Activated T-helper 2 cell treated with anti-CD3 and anti-CD28 coated beads, Interferon-gamma antibody, Interleukin-2, Interleukin-4, amounts not matched to agents 10 μg/mL and 5 μg/mL and 100 μg/mL, durations not matched to agents 14 hours and 24 hours and 36 hours (primary cell): ENCODE measurements around the gene FMN1. TPM values are rescaled to one million over a fixed set of nuclear protein-coding genes. Genes with fewer than 3 reads are reported as not detected.
A peak's percentile ranks its signal among the peaks of the same experiment; 100 is the strongest.

Source experiments
- DNase-seq: peaks from one replicate; pipeline ENCODE4 v3.0.0; 2021; ENCODE audit warnings: low spot score
- H3K27ac Mint-ChIP-seq: one replicate; pipeline ENCODE4 v1.8.0; 2021; ENCODE audit warnings: mixed read lengths
- H3K27me3 Mint-ChIP-seq: one replicate; pipeline ENCODE4 v1.8.0; 2021; ENCODE audit warnings: low read depth, mixed read lengths
- H3K36me3 Mint-ChIP-seq: one replicate; pipeline ENCODE4 v1.8.0; 2021; ENCODE audit warnings: low read depth, mixed read lengths
- H3K4me1 Mint-ChIP-seq: one replicate; pipeline ENCODE4 v1.8.0; 2021; ENCODE audit warnings: low read depth, mixed read lengths
- H3K4me3 Mint-ChIP-seq: one replicate; pipeline ENCODE4 v1.8.0; 2021; ENCODE audit warnings: low read depth, mild to moderate bottlenecking, moderate library complexity, mixed read lengths
- H3K9me3 Mint-ChIP-seq: one replicate; pipeline ENCODE4 v1.8.0; 2021; ENCODE audit warnings: mixed read lengths
- intact Hi-C: fragments of 100-400 bp; cut with micrococcal nuclease; formaldehyde crosslinking; loops from one replicate; pipeline ENCODE4 v1.15.1; 2023
- total RNA-seq: library from RNA; stranded (reverse); gene quantifications from 2 replicates; pipeline ENCODE4 v1.2.3, GENCODE V29; 2022

FMN1 gene
- total RNA-seq, result 0.02 and 0.69 TPM in 2 replicates

DNA sequence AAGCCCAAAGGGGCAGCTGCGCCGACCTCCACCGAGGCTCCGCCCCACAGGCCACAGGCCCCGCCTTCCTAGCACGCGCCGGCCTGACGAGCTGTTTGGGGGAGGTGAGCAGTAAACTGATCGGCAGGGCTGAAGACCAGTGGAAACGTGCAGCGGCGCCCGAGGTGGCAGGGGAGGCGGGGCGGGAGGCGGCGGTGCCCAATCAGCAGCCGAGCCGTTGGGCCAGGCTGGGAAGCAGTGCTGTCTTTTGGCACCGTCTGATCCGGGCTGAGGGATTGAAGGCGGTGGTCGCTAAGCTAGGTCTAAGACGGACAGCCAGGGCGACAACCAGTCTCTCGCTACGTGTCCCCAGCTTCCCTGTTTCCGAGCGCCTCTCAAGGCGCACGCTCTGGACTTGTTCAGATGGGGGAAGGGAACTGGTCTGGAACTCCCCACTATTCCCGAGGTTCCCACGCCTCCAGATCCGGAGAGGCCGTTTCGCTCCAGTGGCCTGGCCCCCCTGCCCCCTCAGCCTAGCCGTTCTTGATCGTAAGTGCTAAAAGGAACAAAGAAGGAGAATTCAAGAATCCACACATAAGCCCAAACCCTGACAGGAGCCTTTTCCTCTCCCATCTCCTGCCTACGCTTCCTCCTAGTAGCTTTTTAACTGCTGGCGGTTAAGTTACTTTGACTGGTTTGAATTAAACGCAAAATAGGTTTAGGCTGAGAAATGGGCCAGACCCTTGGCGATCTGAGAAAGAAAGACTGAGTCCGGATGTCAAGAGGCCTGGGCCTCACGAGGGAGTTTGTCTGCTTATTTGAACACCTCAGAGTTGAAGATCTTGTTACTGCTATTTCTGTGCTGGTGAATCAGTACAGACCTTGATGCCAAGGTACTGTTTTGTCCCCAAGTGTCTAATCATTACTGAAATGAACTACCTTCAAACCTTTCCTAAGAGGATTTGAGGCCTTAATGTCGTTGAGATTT is at the start of gene FMN1:
FMN1 (minus strand) TSS at position 11 of the 967 bp plus-strand sequence. CDS start 39,800 bp downstream, outside the sequence.
- intact Hi-C loops, result no loop called here
- Mint-ChIP-seq H3K4me3 (peak within 1 kb of the TSS; percentile 65), H3K36me3 (no peaks in the 10 kb centered on the region), H3K4me1 (peaks cover 22% of the 10 kb centered on the region), H3K9me3 (no peaks in the 10 kb centered on the region), H3K27me3 (peaks cover 55% of the 10 kb centered on the region), H3K27ac (no peak within 1 kb of the TSS)
- DNase-seq, result peak; percentile 85

GRCh38 chr15:33243869-33244268 is 49.4 kb upstream of the FMN1 start:
- intact Hi-C loops, result no loop called here
- H3K9me3 Mint-ChIP-seq, result no peaks in the 10 kb centered on the region
- H3K36me3 Mint-ChIP-seq, result no peaks in the 10 kb centered on the region
- H3K4me1 Mint-ChIP-seq, result peaks cover 4% of the 10 kb centered on the region
- peaks cover 11% of the 10 kb centered on the region for H3K27me3 Mint-ChIP-seq
- H3K27ac Mint-ChIP-seq, result no peak overlapping the region
- H3K4me3 Mint-ChIP-seq, result no peak overlapping the region
- no peak for DNase-seq

DNA sequence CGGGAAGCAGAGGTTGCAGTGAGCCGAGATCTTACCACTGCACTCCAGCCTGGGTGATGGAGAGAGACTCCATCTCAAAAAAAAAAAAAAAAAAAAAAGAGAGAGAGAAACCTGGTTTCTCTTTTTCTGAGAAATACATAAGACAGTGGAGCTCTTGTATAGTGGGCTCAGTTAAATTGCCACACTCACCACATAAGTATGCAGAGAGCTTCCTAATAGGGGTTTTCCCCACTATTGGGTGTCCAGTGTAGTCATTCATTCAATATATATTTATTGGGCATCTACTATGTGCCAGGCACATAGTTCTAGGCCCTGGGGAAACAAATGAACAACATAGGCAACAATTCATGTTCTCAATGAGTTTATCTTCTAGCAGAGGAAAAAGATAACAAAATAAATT is 48.9 kb upstream of the FMN1 start:
- Mint-ChIP-seq H3K36me3 (no peaks in the 10 kb centered on the region), H3K27me3 (peaks cover 11% of the 10 kb centered on the region), H3K27ac (no peak overlapping the region), H3K4me3 (no peak overlapping the region), H3K4me1 (peaks cover 4% of the 10 kb centered on the region), H3K9me3 (no peaks in the 10 kb centered on the region)
- intact Hi-C loops, result no loop called here
- DNase-seq, result no peak

DNA sequence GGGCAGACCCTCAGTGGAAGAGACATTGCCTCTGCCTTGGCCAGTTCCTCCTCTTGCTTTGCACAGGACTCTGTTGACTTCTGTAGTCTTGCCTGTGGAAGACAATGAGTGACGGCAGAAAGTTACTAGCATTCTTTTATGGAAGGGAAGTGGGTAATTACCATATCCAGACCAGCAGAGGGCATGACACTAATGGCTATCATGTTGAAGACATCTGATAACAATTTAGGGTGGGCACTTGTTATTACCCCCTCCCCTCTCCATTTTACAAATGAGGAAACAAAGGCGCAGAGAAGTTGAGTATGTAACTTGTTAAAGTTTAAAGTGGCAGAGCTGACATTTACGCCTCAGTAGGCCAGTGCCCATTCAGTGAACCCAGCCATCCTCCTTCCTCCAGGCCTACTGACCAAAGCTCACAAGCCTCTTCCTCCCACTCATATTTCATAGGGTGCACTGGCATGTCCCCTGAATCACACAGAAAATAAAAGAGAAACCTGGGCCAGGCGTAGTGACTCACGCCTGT is 48.2 kb upstream of the FMN1 start:
- peaks cover 10% of the 10 kb centered on the region for H3K27me3 Mint-ChIP-seq
- H3K4me1 Mint-ChIP-seq, result peaks cover 4% of the 10 kb centered on the region
- H3K27ac Mint-ChIP-seq, result no peak overlapping the region
- H3K4me3 Mint-ChIP-seq, result no peak overlapping the region
- no peak for DNase-seq
- no peaks in the 10 kb centered on the region for H3K36me3 Mint-ChIP-seq
- no peaks in the 10 kb centered on the region for H3K9me3 Mint-ChIP-seq
- intact Hi-C loops, result no loop called here

- Mint-ChIP-seq H3K9me3 (no peaks in the 10 kb centered on the region), H3K27me3 (peaks cover 11% of the 10 kb centered on the region), H3K27ac (no peak overlapping the region), H3K4me1 (peaks cover 4% of the 10 kb centered on the region), H3K36me3 (no peaks in the 10 kb centered on the region), H3K4me3 (no peak overlapping the region)
- intact Hi-C loops, result no loop called here
- DNase-seq, result no peak
Observed at GRCh38 chr15:33242165-33242564, 47.7 kb upstream of the FMN1 start.

GRCh38 chr15:33236841-33237509 is 42.5 kb upstream of the FMN1 start:
- Mint-ChIP-seq H3K9me3 (no peaks in the 10 kb centered on the region), H3K27me3 (peaks cover 16% of the 10 kb centered on the region), H3K36me3 (no peaks in the 10 kb centered on the region), H3K27ac (no peak overlapping the region), H3K4me3 (no peak overlapping the region), H3K4me1 (no peaks in the 10 kb centered on the region)
- no peak for DNase-seq
- intact Hi-C loops, result loop anchor here (10.0 kb wide), 1 partner anchor 468 kb away; no protein-coding TSS in a partner anchor

- Mint-ChIP-seq H3K27ac (no peak overlapping the region), H3K36me3 (no peaks in the 10 kb centered on the region), H3K9me3 (no peaks in the 10 kb centered on the region), H3K27me3 (peaks cover 26% of the 10 kb centered on the region), H3K4me1 (no peaks in the 10 kb centered on the region), H3K4me3 (no peak overlapping the region)
- DNase-seq, result no peak
- intact Hi-C loops, result loop anchor here (10.0 kb wide), 1 partner anchor 471 kb away; no protein-coding TSS in a partner anchor
Observed at GRCh38 chr15:33234020-33234461, 39.5 kb upstream of the FMN1 start.

- H3K27ac Mint-ChIP-seq, result no peak overlapping the region
- peak; percentile 33 for DNase-seq
- H3K27me3 Mint-ChIP-seq, result peaks cover 25% of the 10 kb centered on the region
- peaks cover 3% of the 10 kb centered on the region for H3K4me1 Mint-ChIP-seq
- no peaks in the 10 kb centered on the region for H3K9me3 Mint-ChIP-seq
- H3K36me3 Mint-ChIP-seq, result no peaks in the 10 kb centered on the region
- H3K4me3 Mint-ChIP-seq, result no peak overlapping the region
- intact Hi-C loops, result no loop called here
Observed at GRCh38 chr15:33226559-33227181, 32.2 kb upstream of the FMN1 start.

DNA sequence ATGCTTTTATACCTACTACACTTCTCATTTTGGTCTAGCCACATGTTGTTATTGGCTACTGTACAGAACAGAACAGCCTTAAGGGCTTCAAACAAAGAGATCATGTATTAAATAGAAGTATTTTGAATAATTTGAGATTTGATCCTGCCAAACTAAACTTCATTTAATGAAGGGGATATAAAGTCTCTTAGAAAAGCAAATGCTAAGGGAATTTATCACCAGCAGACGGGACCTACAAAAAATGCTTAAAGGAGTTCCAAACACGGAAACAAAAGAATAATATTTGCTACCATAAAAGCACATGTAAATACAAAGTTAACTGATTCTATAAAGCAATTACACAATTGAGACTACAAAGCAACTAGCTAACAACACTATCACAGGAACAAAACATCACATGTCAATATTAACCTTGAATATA is 23.6 kb upstream of the FMN1 start:
- no peaks in the 10 kb centered on the region for H3K9me3 Mint-ChIP-seq
- intact Hi-C loops, result no loop called here
- DNase-seq, result no peak
- H3K4me1 Mint-ChIP-seq, result no peaks in the 10 kb centered on the region
- H3K36me3 Mint-ChIP-seq, result no peaks in the 10 kb centered on the region
- H3K27ac Mint-ChIP-seq, result no peak overlapping the region
- peaks cover 30% of the 10 kb centered on the region for H3K27me3 Mint-ChIP-seq
- no peak overlapping the region for H3K4me3 Mint-ChIP-seq

DNA sequence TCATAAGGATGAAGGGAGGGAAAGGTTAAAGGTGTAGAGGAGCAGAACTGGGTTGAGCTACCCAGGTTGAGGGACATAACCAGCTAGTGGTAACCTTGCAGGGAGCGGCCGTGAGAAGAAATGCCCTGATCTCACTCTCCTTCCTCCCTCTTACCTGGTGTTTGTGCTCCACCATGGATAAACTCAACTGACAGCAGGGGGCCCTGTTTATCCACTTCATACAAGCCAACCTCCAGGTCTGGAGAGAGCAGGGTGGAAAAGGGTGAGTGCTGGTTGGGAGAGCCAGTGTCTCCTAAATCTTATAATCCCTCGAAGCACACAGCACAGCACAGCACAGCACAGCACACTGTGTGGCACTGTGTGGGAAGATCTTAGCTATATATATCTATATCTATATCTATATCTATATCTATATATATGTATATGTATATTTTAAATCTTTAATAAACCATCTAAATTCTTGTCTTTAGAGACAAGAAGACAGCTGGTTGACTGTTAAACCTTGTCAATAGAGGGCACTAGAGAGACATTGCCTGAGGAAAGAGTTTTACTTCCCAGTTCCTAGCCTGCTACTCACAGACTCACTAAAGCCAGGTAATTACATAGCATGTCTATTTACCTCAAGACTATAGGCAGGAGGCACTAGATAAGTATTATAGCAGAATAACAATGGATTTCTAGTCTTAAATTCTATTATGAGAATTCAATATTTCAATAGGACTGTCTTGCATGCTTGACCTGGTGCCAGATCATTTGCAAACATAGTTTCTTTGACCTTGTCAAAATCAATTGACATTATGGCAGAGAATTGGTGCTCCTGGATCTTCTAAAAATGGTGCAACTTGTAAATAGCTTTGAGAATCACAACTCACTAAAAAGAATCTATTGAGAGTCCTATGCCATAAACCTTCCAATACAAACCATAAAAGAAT is 21.7 kb upstream of the FMN1 start:
- Mint-ChIP-seq H3K27me3 (peaks cover 18% of the 10 kb centered on the region), H3K36me3 (no peaks in the 10 kb centered on the region), H3K4me1 (no peaks in the 10 kb centered on the region), H3K27ac (no peak overlapping the region), H3K4me3 (no peak overlapping the region), H3K9me3 (no peaks in the 10 kb centered on the region)
- DNase-seq, result no peak
- intact Hi-C loops, result no loop called here

DNA sequence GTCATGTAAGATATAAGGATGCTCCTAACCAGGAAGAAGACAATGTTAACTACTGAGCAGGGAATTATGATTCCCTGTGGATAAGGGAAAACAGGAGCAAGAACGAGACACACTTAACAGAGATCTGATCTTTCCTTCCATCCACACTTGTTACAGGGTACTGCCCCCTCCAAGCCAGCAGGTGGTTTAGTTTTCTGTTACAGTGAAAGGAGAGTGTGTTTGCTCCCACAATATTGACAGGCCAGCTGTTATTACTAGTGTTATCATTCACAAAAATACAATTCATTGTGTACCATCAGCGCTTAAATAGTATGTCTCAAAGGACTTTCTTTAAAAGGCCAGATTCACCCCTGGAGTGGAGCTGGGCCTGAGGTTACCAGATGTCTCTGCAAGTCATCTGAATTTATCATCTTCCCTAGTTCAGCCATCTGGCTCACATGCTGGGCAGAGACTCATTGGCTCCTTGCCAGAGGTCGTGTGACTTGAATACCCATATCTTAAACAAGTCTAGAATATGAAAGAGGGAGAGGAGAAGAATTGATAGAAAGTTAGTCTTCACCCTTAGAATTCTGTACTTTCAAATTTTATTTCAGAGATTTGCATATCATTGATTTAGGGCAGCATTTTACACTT is 16.8 kb upstream of the FMN1 start:
- Mint-ChIP-seq H3K4me3 (no peak overlapping the region), H3K4me1 (peaks cover 12% of the 10 kb centered on the region), H3K9me3 (peaks cover 5% of the 10 kb centered on the region), H3K27ac (no peak overlapping the region), H3K36me3 (no peaks in the 10 kb centered on the region), H3K27me3 (peaks cover 7% of the 10 kb centered on the region)
- intact Hi-C loops, result loop anchor here (5.0 kb wide), 2 partner anchors 119 to 1756 kb away; partner anchors contain the start of gene AQR
- no peak for DNase-seq
